ENCODE measurements around the gene FOXA3. TPM values are rescaled to one million over a fixed set of nuclear protein-coding genes. Genes with fewer than 3 reads are reported as not detected.
A peak's percentile ranks its signal among the peaks of the same experiment; 100 is the strongest.

Gene FOXA3
- total and polyA plus RNA-seq, 12 donors, result 0.01 to 0.11 TPM; not detected in 10

DNA sequence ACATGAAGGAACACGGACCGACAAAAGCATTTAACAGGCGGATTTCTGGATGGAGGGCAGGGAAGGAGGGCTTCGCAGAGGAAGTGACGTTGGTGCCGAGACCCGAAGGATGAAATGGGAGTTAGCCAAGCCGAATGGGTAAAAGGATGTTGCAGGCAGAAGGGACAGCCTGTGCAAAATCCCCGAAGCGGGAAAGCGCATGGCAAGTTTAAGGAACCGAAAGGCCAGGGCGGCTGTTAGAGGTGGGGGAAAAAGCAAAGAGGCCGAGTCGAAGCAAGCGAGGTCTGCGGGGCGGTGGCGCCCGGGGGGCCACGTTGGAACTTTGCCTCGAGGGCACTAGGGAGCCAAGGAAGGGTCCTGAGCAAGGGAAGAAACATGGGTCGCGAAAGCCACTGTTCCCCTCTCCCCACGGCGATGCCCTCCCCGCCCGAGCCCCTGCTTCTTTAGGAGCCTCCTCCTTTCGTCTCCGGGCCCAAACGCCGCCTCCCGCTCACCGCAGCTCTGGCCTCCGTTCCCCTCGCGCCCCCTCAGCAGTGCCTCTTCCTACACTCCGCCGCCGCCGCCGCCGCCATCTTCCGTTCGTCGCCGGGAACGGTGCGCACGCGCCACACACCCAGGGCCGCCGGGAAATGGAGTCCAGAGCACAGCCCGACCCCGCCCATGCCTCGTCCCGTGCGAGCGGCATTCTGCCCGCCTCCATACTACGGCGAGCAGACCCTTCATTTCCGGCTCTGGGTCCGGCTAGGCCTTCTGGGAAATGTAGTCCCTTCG lies 1.4 kb upstream of the FOXA3 start, which contains the start of gene SYMPK:
SYMPK (minus strand) TSS at position 584 of the 771 bp plus-strand sequence. CDS start 8,652 bp downstream, outside the sequence.
- Histone ChIP-seq H3K4me1 (peaks cover 0 to 33% (median 25%) of the 10 kb centered on the region in 9 donors), H3K36me3 (peaks cover 0 to 42% (median 0%) of the 10 kb centered on the region in 9 donors), H3K27me3 (peaks cover 0 to 31% (median 23%) of the 10 kb centered on the region in 7 donors), H3K27ac (peak within 1 kb of the TSS; percentile 76 to 96 (median 90)), H3K9me3 (no peaks in the 10 kb centered on the region), H3K4me3 (peak within 1 kb of the TSS; percentile 84 to 100 (median 88))
- ATAC-seq (peak; percentile 99 to 100 (median 99)), DNase-seq (peak; percentile 99)
- intact Hi-C loops (cut with DNase I), result loop anchor here in 2 of 10 donors (1.0 to 5.0 kb wide), 2 partner anchors 24 to 135 kb away; partner anchors contain the start of genes CCDC61 (in 1 of the 2) and IRF2BP1 (in 1 of the 2)
- WGBS, 2 donors, result 0 to 1% methylated on average over 60 to 65 of the region's 65 CpGs
- TF ChIP-seq, protein P1, sequence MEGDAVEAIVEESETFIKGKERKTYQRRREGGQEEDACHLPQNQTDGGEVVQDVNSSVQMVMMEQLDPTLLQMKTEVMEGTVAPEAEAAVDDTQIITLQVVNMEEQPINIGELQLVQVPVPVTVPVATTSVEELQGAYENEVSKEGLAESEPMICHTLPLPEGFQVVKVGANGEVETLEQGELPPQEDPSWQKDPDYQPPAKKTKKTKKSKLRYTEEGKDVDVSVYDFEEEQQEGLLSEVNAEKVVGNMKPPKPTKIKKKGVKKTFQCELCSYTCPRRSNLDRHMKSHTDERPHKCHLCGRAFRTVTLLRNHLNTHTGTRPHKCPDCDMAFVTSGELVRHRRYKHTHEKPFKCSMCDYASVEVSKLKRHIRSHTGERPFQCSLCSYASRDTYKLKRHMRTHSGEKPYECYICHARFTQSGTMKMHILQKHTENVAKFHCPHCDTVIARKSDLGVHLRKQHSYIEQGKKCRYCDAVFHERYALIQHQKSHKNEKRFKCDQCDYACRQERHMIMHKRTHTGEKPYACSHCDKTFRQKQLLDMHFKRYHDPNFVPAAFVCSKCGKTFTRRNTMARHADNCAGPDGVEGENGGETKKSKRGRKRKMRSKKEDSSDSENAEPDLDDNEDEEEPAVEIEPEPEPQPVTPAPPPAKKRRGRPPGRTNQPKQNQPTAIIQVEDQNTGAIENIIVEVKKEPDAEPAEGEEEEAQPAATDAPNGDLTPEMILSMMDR (IDR thresholded peaks at IDR 0.05), result no peak

DNA sequence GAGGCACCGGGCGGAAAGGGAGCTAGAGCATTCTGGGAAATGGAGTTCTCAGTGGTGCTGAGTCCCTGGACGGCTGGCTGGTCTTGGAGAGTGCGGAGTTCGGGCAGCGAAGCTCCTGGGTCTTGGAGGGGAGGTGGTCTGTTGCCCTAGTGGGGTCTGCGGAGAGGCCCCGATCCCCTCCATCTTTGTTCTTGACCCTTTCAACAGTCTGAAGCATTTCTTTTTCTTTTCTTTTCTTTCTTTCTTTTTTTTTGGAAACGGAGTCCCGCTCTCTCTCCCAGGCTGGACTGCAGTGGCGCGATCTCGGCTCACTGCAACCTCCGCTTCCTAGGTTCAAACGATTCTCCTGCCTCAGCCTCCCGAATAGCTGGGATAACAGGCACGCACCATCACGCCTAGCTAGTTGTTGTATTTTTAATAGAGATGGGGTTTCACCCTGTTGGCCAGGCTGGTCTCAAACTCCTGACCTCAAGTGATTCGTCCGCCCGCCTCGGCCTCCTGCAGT lies 739 bp upstream of the FOXA3 start:
- Histone ChIP-seq H3K27me3 (peaks cover 0 to 31% (median 23%) of the 10 kb centered on the region in 7 donors), H3K4me3 (peak overlapping the region; percentile 8 to 100 (median 88)), H3K27ac (peak overlapping the region in 1 of 10 donors; percentile 95), H3K9me3 (no peaks in the 10 kb centered on the region), H3K36me3 (peaks cover 0 to 35% (median 0%) of the 10 kb centered on the region in 9 donors), H3K4me1 (peaks cover 0 to 33% (median 25%) of the 10 kb centered on the region in 9 donors)
- intact Hi-C loops (cut with DNase I), result loop anchor here in 2 of 10 donors (1.0 to 5.0 kb wide), 2 partner anchors 23 to 134 kb away; partner anchors contain the start of genes CCDC61 (in 1 of the 2) and IRF2BP1 (in 1 of the 2)
- ATAC-seq (no peak), DNase-seq (no peak)
- TF ChIP-seq, protein P1 (IDR thresholded peaks at IDR 0.05), result no peak
- 2 to 4% methylated on average over 22 of the region's 22 CpGs for WGBS, 2 donors

DNA sequence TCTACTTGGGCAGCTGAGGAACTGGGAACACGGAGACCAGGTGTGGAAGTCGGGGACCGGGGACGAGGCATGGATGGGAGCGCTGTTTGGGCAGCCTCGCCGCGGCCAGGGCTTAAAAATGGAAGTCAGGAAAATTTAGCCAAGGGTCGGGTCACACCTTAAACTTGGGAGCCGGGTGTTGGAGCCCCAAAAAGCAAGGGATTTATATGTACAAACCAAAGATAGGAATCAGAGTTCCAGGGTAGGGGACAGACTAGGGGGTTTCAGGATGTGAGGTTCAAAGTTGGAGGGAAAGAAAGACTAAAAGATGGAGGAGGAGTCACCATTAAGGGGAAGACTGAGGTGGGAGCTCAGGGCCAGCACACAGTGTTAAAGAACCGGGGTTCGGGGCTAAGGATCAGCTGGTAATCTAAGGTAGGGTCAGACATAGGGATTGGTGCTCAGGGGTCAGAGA lies 530 bp downstream of the FOXA3 start:
- Histone ChIP-seq H3K4me3 (peak overlapping the region in 2 of 10 donors; percentile 84 to 89), H3K4me1 (peaks cover 0 to 33% (median 25%) of the 10 kb centered on the region in 9 donors), H3K27me3 (peaks cover 0 to 31% (median 23%) of the 10 kb centered on the region in 7 donors), H3K36me3 (peaks cover 0 to 22% (median 0%) of the 10 kb centered on the region in 9 donors), H3K9me3 (no peaks in the 10 kb centered on the region), H3K27ac (no peak overlapping the region)
- DNase-seq, result no peak
- no peak for ATAC-seq
- 12 to 14% methylated on average over 12 of the region's 12 CpGs for WGBS, 2 donors
- intact Hi-C loops (cut with DNase I), result loop anchor here in 1 of 10 donors (2.0 to 5.0 kb wide), 2 partner anchors 18 to 133 kb away; partner anchors contain the start of gene CCDC61
- TF ChIP-seq, protein P1 (IDR thresholded peaks at IDR 0.05), result no peak

Measured in heart right ventricle (tissue), 16 donors.